GM23248 (cell line): ENCODE measurements around the gene GRM3.

Source experiments
- EZH2 ChIP-seq: fragments of 200-600 bp; sonication (generic); IDR thresholded peaks from 2 replicates; pipeline ENCODE4 v1.6.1; 2018; ENCODE audit warnings: antibody characterized with exemption, mild to moderate bottlenecking; ENCODE audit not compliant: insufficient read depth, poor library complexity, severe bottlenecking
- EZH2phosphoT487 ChIP-seq: fragments of 200-600 bp; sonication (generic); IDR thresholded peaks from 2 replicates; pipeline ENCODE4 v1.6.1; 2018; ENCODE audit warnings: antibody characterized with exemption, moderate library complexity, mild to moderate bottlenecking, low read depth; ENCODE audit not compliant: insufficient read depth

DNA sequence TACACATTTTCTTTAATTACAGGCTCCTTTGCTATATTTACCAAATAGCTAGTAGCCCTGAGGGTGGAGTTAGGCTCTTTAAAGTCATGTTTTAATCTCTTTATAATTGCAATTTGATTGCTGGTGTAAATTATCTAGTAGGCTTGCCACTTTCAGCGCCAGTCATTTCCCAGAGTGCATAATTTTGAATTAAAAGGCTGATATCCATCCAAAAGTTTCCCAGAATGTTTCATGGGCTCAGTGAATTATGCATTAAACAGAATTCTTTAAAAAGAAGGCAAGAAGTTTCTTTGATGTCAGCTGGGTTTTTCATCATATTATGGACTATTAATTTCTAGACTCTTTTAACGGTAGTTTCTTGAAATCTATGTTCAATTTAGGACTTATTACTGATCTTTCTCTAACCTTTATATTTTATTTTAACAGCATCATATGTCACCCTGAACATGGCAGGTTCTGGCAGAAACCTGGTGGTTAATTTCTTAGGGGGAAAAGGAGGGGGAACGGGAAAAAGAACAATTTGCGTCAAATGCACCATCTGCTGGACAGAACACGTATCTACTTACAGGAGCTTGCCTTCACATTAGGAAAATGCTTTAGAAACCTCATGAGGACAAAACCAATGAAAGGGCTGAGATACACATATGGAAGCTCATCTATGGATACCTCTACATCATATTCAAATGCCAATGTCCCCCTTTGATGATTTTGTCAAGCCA, 171.1 kb downstream of the GRM3 start:
- TF ChIP-seq EZH2 (no peak), EZH2phosphoT487 (no peak)
